Spleen (tissue), 11 donors: ENCODE results near the gene STEAP3. TPM values are rescaled to one million over a fixed set of nuclear protein-coding genes. Genes with fewer than 3 reads are reported as not detected.
A peak's percentile ranks its signal among the peaks of the same experiment; 100 is the strongest.

ENCODE experiments used
- DNase-seq: peaks from one replicate; pipeline ENCODE4 v3.0.0-alpha.2; 2020
- H3K27ac ChIP-seq, 8 donors: fragments of 200-600 bp; sonication (generic) in 7 of 8; 1 replicate in 4 of 8; 2 replicates in 4 of 8; pipeline versions ENCODE4 v1.5.0 to v1.8.0; 2016 to 2021; ENCODE audit warnings: inconsistent platforms in 4 of 8, mild to moderate bottlenecking in 4 of 8, moderate library complexity in 1 of 8
- H3K27me3 ChIP-seq, 7 donors: fragments of 200-600 bp; sonication (generic) in 6 of 7; replicated peaks in 1 of 7; 1 replicate in 4 of 7; 2 replicates in 3 of 7; pipeline versions ENCODE4 v1.5.0 to v1.8.0; 2016 to 2021; ENCODE audit warnings: inconsistent platforms in 3 of 7, mild to moderate bottlenecking in 1 of 7
- H3K36me3 ChIP-seq, 6 donors: fragments of 200-600 bp; sonication (generic) in 5 of 6; 1 replicate in 4 of 6; 2 replicates in 2 of 6; pipeline versions ENCODE4 v1.5.0 to v1.8.0; 2016 to 2021; ENCODE audit warnings: inconsistent platforms in 2 of 6
- H3K4me1 ChIP-seq, 6 donors: fragments of 200-600 bp; sonication (generic) in 5 of 6; 1 replicate in 3 of 6; 2 replicates in 3 of 6; pipeline versions ENCODE4 v1.5.0 to v1.8.0; 2016 to 2021; ENCODE audit warnings: inconsistent platforms in 3 of 6
- H3K4me3 ChIP-seq, 8 donors: fragments of 200-600 bp; sonication (generic) in 7 of 8; 1 replicate in 4 of 8; 2 replicates in 4 of 8; pipeline versions ENCODE4 v1.5.0 to v1.8.0; 2016 to 2021; ENCODE audit warnings: inconsistent platforms in 4 of 8, mild to moderate bottlenecking in 4 of 8, moderate library complexity in 2 of 8
- H3K9me3 ChIP-seq, 8 donors: fragments of 200-600 bp; sonication (generic) in 7 of 8; 1 replicate in 4 of 8; 2 replicates in 4 of 8; pipeline versions ENCODE4 v1.5.0 to v1.8.0; 2016 to 2021; ENCODE audit warnings: inconsistent platforms in 4 of 8
- CTCF ChIP-seq, 11 experiments: fragments of 200-600 bp in 7 of 11; fragments of 450-650 bp in 4 of 11; sonication (generic) in 4 of 11; IDR thresholded peaks in 8 of 11; conservative IDR thresholded peaks in 3 of 11; 1 replicate in 7 of 11; 2 replicates in 4 of 11; pipeline versions ENCODE4 v1.4.0 to v1.8.0; 2016 to 2021; ENCODE audit warnings: antibody characterized with exemption in 11 of 11, inconsistent platforms in 4 of 11, mild to moderate bottlenecking in 1 of 11
- POLR2A ChIP-seq, 3 donors: fragments of 450-650 bp; IDR thresholded peaks; one replicate each; pipeline ENCODE4 v1.5.1; 2017; ENCODE audit warnings: antibody characterized with exemption in 3 of 3, mild to moderate bottlenecking in 1 of 3
- POLR2AphosphoS5 ChIP-seq, 3 donors: sonication (generic); formaldehyde crosslinking; IDR thresholded peaks; one replicate each; pipeline ENCODE4 v1.5.1; 2017; ENCODE audit warnings: antibody characterized with exemption in 3 of 3
- WGBS, 5 donors: extraction: QIAGEN DNeasy Blood & Tissue Kit in 3 of 5; methylation state at CpG; one replicate each; pipeline versions ENCODE4 v1.1.5 to v1.1.7; 2013 to 2018; 5-methylcytosine and 5-hydroxymethylcytosine counted together
- intact Hi-C: fragments of 100-400 bp; cut with DNase I; formaldehyde crosslinking; loops from one replicate; pipeline ENCODE4 v1.15.0; 2023; ENCODE audit warnings: low total_unique reads
- polyA plus RNA-seq, 3 donors: library from polyadenylated mRNA; stranded (reverse); fragments of 200-250 nt; gene quantifications; one replicate each; pipeline ENCODE4 v1.2.1, GENCODE V29; 2013
- total RNA-seq, 7 donors: library from RNA; depleted of rRNA in 3 of 7; stranded (reverse); fragments of >200 nt in 3 of 7; fragmentation: NEBNext Ultra II Directional in 4 of 7; extraction: Animal tissue kit (Norgen Biotek cat#: 25700) in 4 of 7; gene quantifications; one replicate each; pipeline versions ENCODE4 v1.1.0 to v1.2.1, GENCODE V29; 2016 to 2021
- donor health status: healthy with polysubstance abuse.
- donor health status: DM: no; HTN: no; CAD: no; lungs with moderate emphysema.
- donor health status: DM: no; HTN: no; CAD: no.
- donor health status: Bipolar disorder and iron deficiency.
- donor health status: healthy.
- donor health status: DM: no; HTN: no; CAD: no.
- donor health status: DM: yes; HTN: yes; CAD: no.

The STEAP3 gene
- total and polyA plus RNA-seq, 10 donors, result 0.26 to 3.6 (median 1.5) TPM

- intact Hi-C loops, result no loop called here
- H3K4me1 ChIP-seq, result peaks cover 0 to 9% (median 1%) of the 10 kb centered on the region in 6 donors
- 60 to 74% (median 64%) methylated on average over 7 of the region's 7 CpGs for WGBS, 5 donors
- peak; percentile 59 for DNase-seq
- no peaks in the 10 kb centered on the region for H3K9me3 ChIP-seq
- H3K36me3 ChIP-seq, result no peaks in the 10 kb centered on the region
- no peak overlapping the region for H3K4me3 ChIP-seq
- no peak overlapping the region for H3K27ac ChIP-seq
- H3K27me3 ChIP-seq, result peaks cover 0 to 46% (median 0%) of the 10 kb centered on the region in 7 donors
- TF ChIP-seq POLR2AphosphoS5 (IDR thresholded peaks at IDR 0.05), result no peak
- no peak for TF ChIP-seq POLR2A (IDR thresholded peaks at IDR 0.05)
- no peak for TF ChIP-seq CTCF (IDR thresholded peaks at IDR 0.05 in 8 of 11, conservative IDR thresholded peaks at IDR 0.05 in 3 of 11)
These were observed 25.3 kb upstream of the STEAP3 start for GRCh38 chr2:119198240-119198840.

GRCh38 chr2:119201815-119202214 lies 21.8 kb upstream of the STEAP3 start:
- peaks cover 0 to 23% (median 0%) of the 10 kb centered on the region in 7 donors for H3K27me3 ChIP-seq
- H3K9me3 ChIP-seq, result no peaks in the 10 kb centered on the region
- H3K4me1 ChIP-seq, result peaks cover 0 to 9% (median 1%) of the 10 kb centered on the region in 6 donors
- intact Hi-C loops, result no loop called here
- DNase-seq, result peak; percentile 29
- TF ChIP-seq POLR2AphosphoS5 (IDR thresholded peaks at IDR 0.05) (no peak), CTCF (IDR thresholded peaks at IDR 0.05 in 8 of 11, conservative IDR thresholded peaks at IDR 0.05 in 3 of 11) (no peak), POLR2A (IDR thresholded peaks at IDR 0.05) (no peak)
- H3K27ac ChIP-seq, result no peak overlapping the region
- H3K36me3 ChIP-seq, result no peaks in the 10 kb centered on the region
- 77 to 94% (median 80%) methylated on average over 5 of the region's 5 CpGs for WGBS, 5 donors
- no peak overlapping the region for H3K4me3 ChIP-seq

GRCh38 chr2:119202610-119203310 lies 20.9 kb upstream of the STEAP3 start:
- H3K4me3 ChIP-seq, result no peak overlapping the region
- peaks cover 0 to 19% (median 0%) of the 10 kb centered on the region in 7 donors for H3K27me3 ChIP-seq
- H3K27ac ChIP-seq, result no peak overlapping the region
- intact Hi-C loops, result no loop called here
- peaks cover 0 to 7% (median 1%) of the 10 kb centered on the region in 6 donors for H3K4me1 ChIP-seq
- 47 to 89% (median 64%) methylated on average over 1 of the region's 1 CpG for WGBS, 5 donors
- DNase-seq, result peak; percentile 17
- no peaks in the 10 kb centered on the region for H3K9me3 ChIP-seq
- TF ChIP-seq CTCF (IDR thresholded peaks at IDR 0.05 in 8 of 11, conservative IDR thresholded peaks at IDR 0.05 in 3 of 11) (no peak), POLR2AphosphoS5 (IDR thresholded peaks at IDR 0.05) (no peak), POLR2A (IDR thresholded peaks at IDR 0.05) (no peak)
- H3K36me3 ChIP-seq, result no peaks in the 10 kb centered on the region

GRCh38 chr2:119204525-119204924 lies 19.1 kb upstream of the STEAP3 start:
- WGBS, 5 donors, result 65 to 95% (median 86%) methylated on average over 5 to 6 of the region's 6 CpGs

More at GRCh38 chr2:119204525-119204924, 19.1 kb upstream of the STEAP3 start:
- Histone ChIP-seq H3K27me3 (peaks cover 0 to 13% (median 0%) of the 10 kb centered on the region in 7 donors), H3K4me3 (no peak overlapping the region), H3K27ac (no peak overlapping the region), H3K4me1 (no peaks in the 10 kb centered on the region), H3K9me3 (no peaks in the 10 kb centered on the region), H3K36me3 (no peaks in the 10 kb centered on the region)
- TF ChIP-seq POLR2A (IDR thresholded peaks at IDR 0.05), result no peak
- TF ChIP-seq CTCF (IDR thresholded peaks at IDR 0.05 in 8 of 11, conservative IDR thresholded peaks at IDR 0.05 in 3 of 11), result no peak
- TF ChIP-seq POLR2AphosphoS5 (IDR thresholded peaks at IDR 0.05), result no peak
- peak; percentile 63 for DNase-seq
- intact Hi-C loops, result no loop called here
